Limb (tissue), 2 donors: ENCODE data around the gene TMED9.
"Not testable (repeated sequence)": the region's sequence is repeated elsewhere in the genome, so short reads cannot be mapped to it uniquely, and the experiment has no call there.

ENCODE experiments used
- DNase-seq, 2 donors: peaks; one replicate each; pipeline ENCODE4 v3.0.0-alpha.2; 2016; ENCODE audit errors: extremely low spot score in 2 of 2

Gene TMED9

GRCh38 chr5:177592010-177592834 lies at the start of gene TMED9:
Gene TMED9 (plus strand): TSS chr5:177592203. CDS start chr5:177592215, 12 bp downstream.
- DNase-seq, result peak; percentile 86 to 92

GRCh38 chr5:177542816-177543465 lies 49.1 kb upstream of the TMED9 start:
- no peak for DNase-seq

DNA sequence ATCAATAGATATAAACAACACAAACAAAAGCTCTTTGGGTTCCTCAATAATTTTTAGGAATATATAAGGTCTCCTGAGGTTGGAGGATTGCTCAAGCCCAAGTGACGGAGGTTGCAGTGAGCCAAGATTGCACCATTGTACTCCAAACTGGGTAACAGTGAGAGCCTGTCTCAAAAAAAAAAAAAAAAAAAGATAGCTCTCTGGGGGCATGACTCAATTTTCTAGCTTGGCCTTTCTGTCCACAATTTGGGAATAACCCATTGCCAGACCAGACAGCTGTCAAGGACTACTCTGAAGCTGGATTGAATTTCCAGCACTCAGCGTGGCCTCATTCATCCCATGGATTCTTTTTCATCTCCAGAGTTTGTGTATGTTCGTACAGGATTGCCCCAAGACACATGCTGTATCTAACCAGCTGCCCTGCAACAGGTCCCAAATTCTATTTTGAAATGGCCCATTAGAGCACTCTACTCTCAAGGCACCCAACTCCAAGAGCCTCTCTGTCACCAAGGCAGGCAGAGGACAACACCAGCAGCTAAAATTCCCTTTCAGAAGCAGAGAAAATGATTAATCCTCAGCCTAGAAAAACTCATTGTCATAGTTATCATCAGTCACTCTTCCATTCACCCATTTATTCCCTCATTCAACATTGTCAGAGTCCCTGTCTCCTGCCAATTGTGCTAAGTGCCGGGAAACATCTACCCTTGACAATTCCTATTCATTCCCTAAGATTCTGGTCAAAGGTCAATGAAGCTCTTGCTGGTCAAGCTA lies 46.3 kb upstream of the TMED9 start:
- peak in 1 of 2 donors; percentile 40 for DNase-seq

- DNase-seq, result no peak
Measured at GRCh38 chr5:177546258-177546741, 45.7 kb upstream of the TMED9 start.

DNA sequence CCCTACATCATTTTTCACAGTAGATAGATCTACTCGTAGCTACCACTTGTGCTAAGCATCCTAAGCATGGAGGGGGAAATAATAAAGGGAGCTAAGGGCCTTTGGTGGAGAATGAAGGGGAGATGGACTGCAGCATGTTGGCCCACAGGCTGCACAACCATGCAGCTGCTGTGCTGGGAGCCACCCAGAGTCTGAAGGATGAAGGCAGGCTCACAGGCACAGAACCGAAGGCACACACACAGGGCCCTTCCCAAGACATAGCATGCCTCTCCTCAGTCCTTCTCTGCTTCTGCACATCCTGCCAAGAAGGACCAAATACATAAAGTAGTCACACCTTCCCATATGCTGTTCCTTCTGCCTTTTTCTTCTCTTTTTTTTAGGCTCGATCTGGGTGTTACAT lies 44.3 kb upstream of the TMED9 start:
- no peak for DNase-seq

DNA sequence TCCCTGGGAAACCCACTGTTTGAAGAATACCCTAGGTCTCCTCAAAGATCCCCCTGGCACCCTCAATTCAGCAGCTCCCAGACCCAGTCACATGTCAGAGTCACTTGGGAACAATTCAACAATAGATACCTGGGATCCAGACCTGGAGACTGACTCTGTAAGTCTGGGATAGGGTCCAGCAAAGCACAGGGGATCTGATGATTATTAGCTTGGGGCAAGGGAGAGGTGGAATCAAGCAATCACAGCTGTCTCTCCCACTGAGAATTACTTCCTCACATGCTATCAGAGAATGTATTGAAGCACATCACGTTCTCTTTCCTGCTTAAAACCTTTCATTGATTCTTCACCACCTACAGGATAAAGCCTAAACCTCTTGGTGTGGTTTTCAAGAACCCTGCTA lies 43.5 kb upstream of the TMED9 start:
- DNase-seq, result no peak

DNA sequence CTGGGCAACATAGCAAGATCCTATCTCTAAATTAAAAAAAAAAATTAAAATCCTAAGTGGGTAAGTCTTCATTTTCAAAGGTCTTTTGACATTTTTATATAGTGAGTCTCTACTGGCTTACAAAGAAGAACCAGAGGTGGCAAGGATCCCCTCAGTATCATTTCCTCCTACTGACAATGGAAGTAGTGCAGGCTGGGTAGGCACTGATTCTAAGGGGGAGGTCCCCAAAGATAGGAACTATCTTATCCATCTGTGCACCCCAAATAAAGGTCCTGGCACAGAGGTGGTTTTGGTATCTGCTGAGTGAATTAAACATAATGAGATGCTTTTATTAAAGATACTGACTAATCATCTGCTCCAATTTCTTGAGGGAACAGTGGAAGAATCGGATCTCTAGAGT lies 41.9 kb upstream of the TMED9 start:
- no peak for DNase-seq

DNA sequence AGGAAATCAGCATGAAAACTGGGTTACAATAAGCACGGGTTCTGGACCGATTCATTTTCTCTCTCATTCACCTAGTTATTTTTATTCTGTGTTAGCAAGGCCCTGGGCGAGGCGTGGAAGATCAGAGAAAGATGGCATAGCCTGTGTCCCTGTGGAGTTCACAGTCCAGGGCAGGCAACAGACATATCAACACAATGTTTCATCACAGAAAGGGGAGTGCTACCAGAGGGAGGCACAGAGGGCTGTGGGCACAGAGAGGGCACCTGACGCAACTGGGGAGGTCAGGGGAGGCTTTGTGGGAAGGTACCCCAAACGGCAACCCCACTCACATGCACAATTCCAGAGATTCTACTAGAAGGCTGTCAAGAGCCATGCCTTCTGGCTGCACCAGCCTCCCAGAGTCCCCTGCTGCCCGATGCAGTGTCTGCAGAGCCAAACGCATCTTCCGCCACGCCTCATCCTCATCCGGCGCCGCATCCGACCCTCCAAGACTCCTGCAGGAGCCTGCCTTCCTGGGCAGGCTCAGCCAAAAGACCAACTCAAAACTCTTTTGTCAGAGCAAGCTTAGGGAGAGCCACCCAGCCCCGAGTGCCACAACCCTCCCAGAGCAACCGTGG lies 39.1 kb upstream of the TMED9 start:
- no peak for DNase-seq

DNA sequence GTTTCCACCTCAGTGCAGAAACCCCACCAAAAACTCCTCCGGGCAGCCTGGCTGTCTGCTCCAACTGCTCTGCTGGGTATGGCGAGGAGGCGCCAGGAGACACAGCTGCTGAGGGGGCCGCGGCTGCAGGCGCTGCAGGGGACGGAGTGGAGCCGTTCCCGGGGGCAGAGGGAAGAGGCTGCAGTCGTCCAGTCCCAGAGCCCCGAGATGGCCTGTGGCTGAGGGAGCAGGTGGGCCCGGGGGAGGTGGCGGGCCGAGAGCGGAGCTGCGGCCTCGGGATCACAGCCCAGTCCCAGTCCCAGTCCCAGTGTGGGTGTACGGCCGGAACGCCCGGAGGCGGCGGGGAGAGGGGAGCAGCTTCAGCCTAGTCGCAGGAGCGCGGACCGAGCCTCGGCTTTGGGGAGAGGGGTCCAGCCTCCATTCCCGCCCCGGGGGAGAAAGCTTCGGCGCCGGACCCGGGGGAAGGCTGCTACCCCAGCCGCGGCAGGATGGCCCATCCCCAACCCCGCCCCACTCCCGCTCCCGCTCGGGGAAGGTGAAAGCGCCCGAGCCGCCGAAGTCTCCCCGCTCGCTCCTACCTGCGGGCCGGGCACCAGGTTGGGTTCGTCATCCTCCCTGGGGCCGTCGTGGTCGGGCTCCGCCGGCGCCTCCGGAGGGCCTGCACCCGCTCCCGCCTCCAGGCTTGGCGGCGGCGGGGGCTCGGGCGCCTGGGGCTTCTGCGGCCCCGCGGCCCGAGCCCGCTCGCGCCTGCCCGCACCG lies 38.2 kb upstream of the TMED9 start:
- peak in 1 of 2 donors; percentile 69 for DNase-seq

DNA sequence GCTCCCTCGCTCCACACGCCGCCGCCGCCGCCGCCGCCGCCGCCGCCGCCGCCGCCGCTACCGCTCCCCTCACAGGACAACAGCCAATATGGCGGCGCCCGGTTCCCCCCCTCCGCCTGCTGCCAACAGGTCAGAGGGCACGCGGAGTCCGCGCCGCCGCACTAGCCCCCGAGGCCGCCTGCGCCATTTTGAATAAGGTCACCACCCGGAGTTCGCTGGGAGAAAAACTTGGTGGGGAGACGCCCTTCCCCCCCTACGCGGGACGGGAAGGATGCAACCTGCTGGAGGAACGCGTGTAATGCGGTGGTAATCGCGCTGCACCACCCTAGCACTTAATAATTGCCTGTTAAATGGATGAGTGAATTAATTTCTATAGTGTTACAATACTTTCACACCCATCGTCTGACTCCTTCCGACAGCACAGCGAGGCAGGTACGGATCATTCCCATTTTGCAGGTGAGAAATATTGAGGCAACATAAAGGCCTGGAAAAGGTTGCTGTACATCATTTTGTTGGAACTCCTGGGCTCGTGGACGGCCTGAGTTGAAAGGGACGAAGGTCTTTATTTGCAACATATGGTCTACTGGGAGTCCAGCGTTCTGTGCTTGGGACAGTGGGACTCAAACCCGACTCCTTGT lies 37.4 kb upstream of the TMED9 start, which contains the start of gene FAM193B:
FAM193B (minus strand) TSS at position 90 of the 638 bp plus-strand sequence. CDS start 105 bp downstream, outside the sequence.
- peak; percentile 87 to 97 for DNase-seq

GRCh38 chr5:177555228-177555627 lies 36.8 kb upstream of the TMED9 start:
- DNase-seq, result no peak

- no peak for DNase-seq
Measured at GRCh38 chr5:177555665-177556064, 36.3 kb upstream of the TMED9 start.

- no peak for DNase-seq
Measured at GRCh38 chr5:177557041-177557647, 34.9 kb upstream of the TMED9 start.

DNA sequence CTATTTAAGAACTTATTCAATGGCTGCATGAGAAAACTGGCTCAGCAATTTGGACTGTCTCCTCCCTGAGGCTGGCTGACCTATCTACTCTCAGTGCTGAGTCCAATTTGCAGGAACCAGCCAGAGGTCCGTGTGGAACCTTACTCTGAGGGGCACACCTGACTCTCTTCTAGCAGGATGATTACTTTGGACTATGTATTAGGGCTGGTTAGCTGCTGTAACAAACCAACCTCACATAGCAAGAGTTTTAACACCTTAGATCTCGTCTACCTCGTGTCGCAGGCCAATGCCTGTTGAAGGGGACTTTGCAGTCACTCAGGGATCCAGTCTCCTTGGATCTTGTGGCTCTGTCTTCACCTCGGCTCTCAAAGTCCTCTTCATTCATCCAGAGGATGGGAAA lies 34.2 kb upstream of the TMED9 start:
- DNase-seq, result no peak

DNA sequence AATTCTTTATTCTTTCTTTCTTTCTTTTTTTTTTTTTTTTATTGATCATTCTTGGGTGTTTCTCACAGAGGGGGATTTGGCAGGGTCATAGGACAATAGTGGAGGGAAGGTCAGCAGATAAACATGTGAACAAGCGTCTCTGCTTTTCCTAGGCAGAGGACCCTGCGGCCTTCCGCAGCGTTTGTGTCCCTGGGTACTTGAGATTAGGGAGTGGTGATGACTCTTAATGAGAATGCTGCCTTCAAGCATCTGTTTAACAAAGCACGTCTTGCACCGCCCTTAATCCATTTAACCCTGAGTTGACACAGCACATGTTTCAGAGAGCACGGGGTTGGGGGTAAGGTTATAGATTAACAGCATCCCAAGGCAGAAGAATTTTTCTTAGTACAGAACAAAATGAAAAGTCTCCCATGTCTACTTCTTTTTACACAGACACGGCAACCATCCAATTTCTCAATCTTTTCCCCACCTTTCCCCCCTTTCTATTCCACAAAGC lies 32.5 kb upstream of the TMED9 start:
- DNase-seq, result not testable (repeated sequence)

DNA sequence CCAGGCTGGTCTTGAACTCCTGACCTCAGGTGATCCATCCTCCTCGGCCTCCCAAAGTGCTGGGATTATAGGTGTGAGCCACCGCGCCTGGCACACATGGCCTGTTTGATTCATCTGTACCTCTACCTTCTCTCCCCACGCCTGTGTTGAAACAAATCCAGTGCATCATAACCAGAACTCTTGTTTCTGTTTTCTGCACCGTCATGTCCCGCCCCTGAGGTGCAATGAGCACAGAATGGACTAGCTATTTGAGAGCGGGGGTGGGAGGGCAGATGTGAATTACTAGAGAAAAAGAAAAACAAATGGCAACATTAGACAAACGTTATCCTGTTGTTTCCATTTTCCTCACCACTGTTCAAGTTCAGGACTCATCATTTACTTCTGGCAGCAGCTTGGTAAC lies 27.0 kb upstream of the TMED9 start:
- DNase-seq, result no peak

GRCh38 chr5:177568326-177568725 lies 23.7 kb upstream of the TMED9 start:
- no peak for DNase-seq

- no peak for DNase-seq
Measured at GRCh38 chr5:177569894-177570293, 22.1 kb upstream of the TMED9 start.

DNA sequence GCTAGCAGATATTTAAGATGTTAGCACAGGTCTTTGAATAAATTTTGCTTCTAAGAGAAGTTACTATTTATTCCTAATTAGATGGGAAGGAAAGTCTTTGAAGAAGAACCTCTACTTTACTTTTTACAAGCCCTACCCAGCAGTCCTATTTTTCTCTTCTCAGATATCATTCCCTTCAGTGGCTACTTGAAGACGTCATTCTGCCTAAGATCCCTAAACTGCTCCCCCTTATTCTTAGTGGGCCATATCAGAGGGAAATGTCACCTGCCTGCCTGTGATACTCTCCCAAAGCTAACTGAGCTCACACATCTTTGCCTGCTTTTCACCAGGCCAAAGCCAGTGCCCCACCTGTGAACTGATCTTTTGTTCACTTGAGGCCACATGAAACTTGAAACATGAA lies 16.5 kb upstream of the TMED9 start:
- DNase-seq, result no peak

DNA sequence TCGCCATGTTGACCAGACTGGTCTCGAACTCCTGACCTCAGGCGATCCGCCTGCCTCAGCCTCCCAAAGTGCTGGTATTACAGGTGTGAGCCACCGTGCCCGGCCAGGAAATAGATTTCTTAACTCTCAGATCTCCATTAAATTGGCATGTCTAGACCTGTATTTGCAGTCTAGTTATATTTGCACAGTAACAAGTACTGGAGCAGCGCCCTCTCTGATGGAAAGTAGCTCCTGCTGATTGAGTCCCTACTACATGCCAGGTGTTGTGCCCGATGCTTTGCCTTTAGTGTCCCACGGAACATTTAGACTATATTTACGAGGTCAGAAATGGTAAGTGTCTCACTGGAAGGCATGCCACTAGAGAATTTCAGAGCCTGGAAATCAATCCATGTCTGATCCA lies 15.8 kb upstream of the TMED9 start:
- no peak for DNase-seq
